ENCODE results near the gene DDX25.

GRCh38 chr11:125921042-125921441, 16.7 kb downstream of the DDX25 start:
- TF ChIP-seq CTCF (conservative IDR thresholded peaks at IDR 0.05; ENCODE audit: low read depth, low read length) (no peak), EZH2 (IDR thresholded peaks at IDR 0.05; ENCODE audit: low read length, unreplicated experiment) (no peak)
